Mammary epithelial cell (primary cell): Measurements from ENCODE around the gene CEP85L.

Experiments
- CTCF ChIP-seq, 2 donors: IDR thresholded peaks in 1 of 2; conservative IDR thresholded peaks in 1 of 2; 2 replicates each; pipeline ENCODE4 v1.5.1; 2011 to 2012; ENCODE audit warnings: inconsistent platforms in 2 of 2, low read length in 2 of 2, mild to moderate bottlenecking in 2 of 2, control low read depth in 1 of 2, low read depth in 1 of 2; ENCODE audit not compliant: insufficient read depth in 1 of 2; ENCODE audit errors: extremely low read depth in 1 of 2
- EZH2 ChIP-seq: IDR thresholded peaks from 2 replicates; pipeline ENCODE4 v1.6.1; 2012; ENCODE audit warnings: low read length, inconsistent platforms, borderline replicate concordance

GRCh38 chr6:118528129-118528528, 123.3 kb downstream of the CEP85L start:
- no peak for TF ChIP-seq EZH2
- no peak for TF ChIP-seq CTCF (conservative IDR thresholded peaks at IDR 0.05 in 1 of 2, IDR thresholded peaks at IDR 0.05 in 1 of 2; ENCODE audit: extremely low read depth in 1 of 2, insufficient read depth in 1 of 2, low read depth in 1 of 2, low read length in 2 of 2)
